Measurements from ENCODE around the gene MTRR.

DNA sequence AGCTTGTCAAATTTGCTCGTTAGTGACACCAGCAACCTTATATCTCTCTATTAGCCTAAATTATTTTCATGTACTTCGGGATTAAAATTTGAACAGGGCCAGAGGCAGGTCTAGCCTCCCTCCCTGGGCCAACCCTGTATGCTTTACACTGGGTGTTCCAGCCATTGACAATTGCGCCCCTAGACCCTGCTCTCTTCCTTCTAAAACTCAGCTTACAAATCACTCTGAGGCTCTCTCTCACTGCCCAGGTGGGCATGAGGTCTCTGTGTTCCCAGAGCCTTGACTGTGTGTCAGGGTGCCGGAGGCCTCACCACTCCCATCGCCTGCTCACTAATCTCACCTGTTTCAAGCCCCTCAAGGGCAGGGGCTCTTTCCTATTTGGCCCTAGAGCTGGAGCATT is 11.6 kb upstream of the MTRR start:
- TF ChIP-seq, protein P1, sequence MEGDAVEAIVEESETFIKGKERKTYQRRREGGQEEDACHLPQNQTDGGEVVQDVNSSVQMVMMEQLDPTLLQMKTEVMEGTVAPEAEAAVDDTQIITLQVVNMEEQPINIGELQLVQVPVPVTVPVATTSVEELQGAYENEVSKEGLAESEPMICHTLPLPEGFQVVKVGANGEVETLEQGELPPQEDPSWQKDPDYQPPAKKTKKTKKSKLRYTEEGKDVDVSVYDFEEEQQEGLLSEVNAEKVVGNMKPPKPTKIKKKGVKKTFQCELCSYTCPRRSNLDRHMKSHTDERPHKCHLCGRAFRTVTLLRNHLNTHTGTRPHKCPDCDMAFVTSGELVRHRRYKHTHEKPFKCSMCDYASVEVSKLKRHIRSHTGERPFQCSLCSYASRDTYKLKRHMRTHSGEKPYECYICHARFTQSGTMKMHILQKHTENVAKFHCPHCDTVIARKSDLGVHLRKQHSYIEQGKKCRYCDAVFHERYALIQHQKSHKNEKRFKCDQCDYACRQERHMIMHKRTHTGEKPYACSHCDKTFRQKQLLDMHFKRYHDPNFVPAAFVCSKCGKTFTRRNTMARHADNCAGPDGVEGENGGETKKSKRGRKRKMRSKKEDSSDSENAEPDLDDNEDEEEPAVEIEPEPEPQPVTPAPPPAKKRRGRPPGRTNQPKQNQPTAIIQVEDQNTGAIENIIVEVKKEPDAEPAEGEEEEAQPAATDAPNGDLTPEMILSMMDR (conservative IDR thresholded peaks at IDR 0.05 in 1 of 2, IDR thresholded peaks at IDR 0.05 in 1 of 2; ENCODE audit: extremely low read depth in 1 of 2, insufficient read depth in 1 of 2, low read depth in 1 of 2, low read length in 2 of 2): no peak
- TF ChIP-seq EZH2 (IDR thresholded peaks at IDR 0.05; ENCODE audit: borderline replicate concordance, low read length): no peak
